Adrenal gland (tissue), 12 donors: ENCODE measurements around the gene CES5A. TPM values are rescaled to one million over a fixed set of nuclear protein-coding genes. Genes with fewer than 3 reads are reported as not detected.

Experiments
- DNase-seq, 7 donors: peaks; one replicate each; pipeline ENCODE4 v3.0.0-alpha.2; 2019 to 2020
- H3K27ac ChIP-seq, 5 donors: fragments of 200-600 bp; sonication (generic) in 4 of 5; 1 replicate in 3 of 5; 2 replicates in 2 of 5; pipeline versions ENCODE4 v1.5.1 to v1.8.0; 2016 to 2020; ENCODE audit warnings: mild to moderate bottlenecking in 1 of 5
- H3K27me3 ChIP-seq: fragments of 200-600 bp; 2 replicates; pipeline ENCODE4 v1.8.0; 2021
- H3K36me3 ChIP-seq, 2 donors: fragments of 200-600 bp; replicated peaks in 1 of 2; 1 replicate in 1 of 2; 2 replicates in 1 of 2; pipeline versions ENCODE4 v1.5.1 to v1.8.0; 2018 to 2022
- H3K4me1 ChIP-seq, 2 donors: fragments of 200-600 bp; replicated peaks in 1 of 2; 1 replicate in 1 of 2; 2 replicates in 1 of 2; pipeline versions ENCODE4 v1.5.1 to v1.8.0; 2018 to 2021
- H3K4me3 ChIP-seq, 4 donors: fragments of 200-600 bp; sonication (generic) in 3 of 4; one replicate each; pipeline ENCODE4 v1.5.1; 2016 to 2018
- H3K9me3 ChIP-seq, 3 donors: fragments of 200-600 bp; sonication (generic) in 1 of 3; replicated peaks in 1 of 3; 1 replicate in 2 of 3; 2 replicates in 1 of 3; pipeline versions ENCODE4 v1.5.1 to v1.8.0; 2016 to 2021
- POLR2A ChIP-seq, 2 donors: fragments of 450-650 bp; IDR thresholded peaks; one replicate each; pipeline ENCODE4 v1.6.1; 2017; ENCODE audit warnings: antibody characterized with exemption in 2 of 2, mild to moderate bottlenecking in 2 of 2, moderate library complexity in 1 of 2
- WGBS, 4 donors: extraction: QIAGEN DNeasy Blood & Tissue Kit in 2 of 4; methylation state at CpG; one replicate each; pipeline versions ENCODE4 v1.1.5 to v1.1.7; 2013 to 2017; 5-methylcytosine and 5-hydroxymethylcytosine counted together
- intact Hi-C, 2 donors: fragments of 100-400 bp; cut with DNase I; formaldehyde crosslinking; loops; one replicate each; pipeline versions ENCODE4 v1.14.1 to v1.15.0; 2022 to 2023
- polyA plus RNA-seq, 3 donors: library from polyadenylated mRNA; stranded (reverse); fragments of 200-250 nt in 2 of 3; fragments of 350-450 nt in 1 of 3; fragmentation: Illumina TruSeq in 1 of 3; extraction: RNeasy Lipid Tissue Mini Kit (QIAGEN cat#74804) in 1 of 3; gene quantifications; one replicate each; pipeline ENCODE4 v1.2.3, GENCODE V29; 2013 to 2014
- total RNA-seq, 9 donors: library from RNA; depleted of rRNA in 4 of 9; stranded (reverse); fragments of >200 nt in 4 of 9; fragments of 120-200 nt in 1 of 9; fragmentation: NEBNext Ultra II Directional in 1 of 9; extraction: Animal tissue kit (Norgen Biotek cat#: 25700) in 1 of 9; gene quantifications; one replicate each; pipeline versions ENCODE4 v1.1.0 to v1.2.4, GENCODE V29; 2013 to 2023
- TF ChIP-seq, protein P1 (sequence below), 6 experiments: fragments of 450-650 bp in 4 of 6; fragments of 200-600 bp in 2 of 6; sonication (generic) in 1 of 6; IDR thresholded peaks; 1 replicate in 5 of 6; 2 replicates in 1 of 6; pipeline versions ENCODE4 v1.5.1 to v1.8.0; 2016 to 2021; ENCODE audit warnings: antibody characterized with exemption in 6 of 6, mild to moderate bottlenecking in 2 of 6, moderate library complexity in 1 of 6
- donor health status: healthy with polysubstance abuse.
- donor health status: Bipolar disorder and iron deficiency.
- donor health status: DM: yes; HTN: yes; CAD: no.
- donor health status: DM: no; HTN: no; CAD: no.
- donor health status: DM: no; HTN: no; CAD: no.
- donor health status: DM: yes; HTN: yes; CAD: no.

CES5A gene
- total and polyA plus RNA-seq, 12 donors: 0.07 to 0.67 (median 0.43) TPM; not detected in 8

DNA sequence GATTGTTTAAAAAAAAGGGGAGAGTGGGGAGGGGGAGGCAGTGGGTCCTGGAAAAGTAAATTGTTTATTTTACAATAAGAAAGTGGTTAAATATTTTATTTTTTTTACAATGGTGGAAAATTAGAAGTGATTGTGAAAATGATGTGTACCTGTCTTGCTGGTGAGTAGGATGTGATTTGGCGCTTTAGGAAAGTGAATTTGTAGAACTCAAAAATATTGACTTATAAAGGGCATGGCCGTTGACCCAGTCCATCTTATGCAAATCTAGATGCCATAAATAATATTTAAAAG, 32.1 kb downstream of the CES5A start:
- Histone ChIP-seq H3K9me3 (no peaks in the 10 kb centered on the region), H3K4me3 (no peak overlapping the region), H3K27ac (no peak overlapping the region), H3K4me1 (no peaks in the 10 kb centered on the region), H3K27me3 (peaks cover 11% of the 10 kb centered on the region), H3K36me3 (no peaks in the 10 kb centered on the region)
- 35 to 46% (median 38%) methylated on average over 2 of the region's 2 CpGs for WGBS, 4 donors
- TF ChIP-seq, protein P1, sequence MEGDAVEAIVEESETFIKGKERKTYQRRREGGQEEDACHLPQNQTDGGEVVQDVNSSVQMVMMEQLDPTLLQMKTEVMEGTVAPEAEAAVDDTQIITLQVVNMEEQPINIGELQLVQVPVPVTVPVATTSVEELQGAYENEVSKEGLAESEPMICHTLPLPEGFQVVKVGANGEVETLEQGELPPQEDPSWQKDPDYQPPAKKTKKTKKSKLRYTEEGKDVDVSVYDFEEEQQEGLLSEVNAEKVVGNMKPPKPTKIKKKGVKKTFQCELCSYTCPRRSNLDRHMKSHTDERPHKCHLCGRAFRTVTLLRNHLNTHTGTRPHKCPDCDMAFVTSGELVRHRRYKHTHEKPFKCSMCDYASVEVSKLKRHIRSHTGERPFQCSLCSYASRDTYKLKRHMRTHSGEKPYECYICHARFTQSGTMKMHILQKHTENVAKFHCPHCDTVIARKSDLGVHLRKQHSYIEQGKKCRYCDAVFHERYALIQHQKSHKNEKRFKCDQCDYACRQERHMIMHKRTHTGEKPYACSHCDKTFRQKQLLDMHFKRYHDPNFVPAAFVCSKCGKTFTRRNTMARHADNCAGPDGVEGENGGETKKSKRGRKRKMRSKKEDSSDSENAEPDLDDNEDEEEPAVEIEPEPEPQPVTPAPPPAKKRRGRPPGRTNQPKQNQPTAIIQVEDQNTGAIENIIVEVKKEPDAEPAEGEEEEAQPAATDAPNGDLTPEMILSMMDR (IDR thresholded peaks at IDR 0.05): no peak
- TF ChIP-seq POLR2A (IDR thresholded peaks at IDR 0.05): no peak
- no peak for DNase-seq
- intact Hi-C loops: loop anchor here in 1 of 2 donors (5.0 kb wide), 1 partner anchor 131 kb away; no protein-coding TSS in a partner anchor

DNA sequence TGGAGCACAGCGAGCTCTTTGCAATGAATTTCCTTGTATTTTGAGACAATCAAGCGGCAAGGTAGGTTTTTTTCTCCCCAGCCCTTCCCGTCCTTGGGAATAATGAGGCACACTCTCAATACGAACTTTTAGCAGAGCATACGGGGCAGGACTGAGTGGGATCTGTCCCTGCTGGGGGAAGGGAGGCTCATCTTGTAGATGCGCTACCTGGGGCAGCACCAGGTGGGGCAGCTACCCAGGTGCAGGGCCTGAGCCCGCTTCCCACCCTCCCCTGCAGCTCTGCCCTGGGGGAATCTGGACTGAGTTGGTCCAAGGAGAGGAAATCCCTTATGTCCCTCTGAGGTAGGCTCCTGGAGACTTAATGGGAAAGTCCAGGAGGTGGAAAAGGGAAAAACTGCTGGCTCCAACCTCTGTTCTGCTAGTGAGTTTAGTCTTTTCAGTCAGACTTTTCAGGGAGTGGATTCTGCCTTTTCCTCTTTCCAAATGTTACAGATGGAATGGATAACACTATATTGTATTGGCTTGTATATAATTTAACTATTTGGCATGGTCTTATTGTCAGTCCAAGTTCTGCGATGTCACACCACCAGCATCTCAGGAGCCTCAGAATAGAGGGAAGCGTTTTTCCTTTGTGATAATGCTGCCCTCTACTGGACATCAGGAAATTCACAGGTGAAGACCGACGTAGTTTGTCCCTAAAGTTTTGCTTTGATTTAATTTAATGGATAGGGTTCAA, 32.6 kb downstream of the CES5A start:
- Histone ChIP-seq H3K9me3 (no peaks in the 10 kb centered on the region), H3K4me3 (no peak overlapping the region), H3K27ac (no peak overlapping the region), H3K36me3 (no peaks in the 10 kb centered on the region), H3K27me3 (peaks cover 11% of the 10 kb centered on the region), H3K4me1 (no peaks in the 10 kb centered on the region)
- peak in 6 of 7 donors; percentile 19 to 56 (median 31) for DNase-seq
- 22 to 35% (median 32%) methylated on average over 9 to 11 of the region's 11 CpGs for WGBS, 4 donors
- intact Hi-C loops: loop anchor here in 1 of 2 donors (5.0 kb wide), 1 partner anchor 130 kb away; no protein-coding TSS in a partner anchor
- TF ChIP-seq, protein P1 (IDR thresholded peaks at IDR 0.05): peak; percentile 63 to 87 (median 82)
- TF ChIP-seq POLR2A (IDR thresholded peaks at IDR 0.05): no peak

DNA sequence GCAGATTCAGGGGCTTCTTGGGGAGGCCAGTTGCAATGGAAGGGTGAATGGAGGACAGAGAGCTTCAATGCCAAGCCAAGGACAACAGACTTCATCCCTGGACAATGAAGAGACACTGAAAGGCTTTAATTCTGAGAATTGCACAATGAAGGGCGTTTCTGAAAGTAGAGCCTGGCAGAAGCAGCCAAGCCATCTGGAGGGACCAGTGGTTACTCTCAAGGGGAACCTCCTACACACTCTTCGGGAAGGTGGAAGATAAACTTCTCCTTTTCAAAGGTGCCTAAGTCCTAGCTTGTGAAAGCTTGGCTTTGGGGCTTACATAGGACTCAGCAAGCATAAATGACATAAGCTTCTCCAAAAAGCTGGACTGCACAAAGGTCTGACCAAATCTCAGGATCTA, 36.1 kb downstream of the CES5A start:
- TF ChIP-seq, protein P1 (IDR thresholded peaks at IDR 0.05): no peak
- no peak for TF ChIP-seq POLR2A (IDR thresholded peaks at IDR 0.05)
- no peak overlapping the region for H3K27ac ChIP-seq
- no peaks in the 10 kb centered on the region for H3K36me3 ChIP-seq
- no peaks in the 10 kb centered on the region for H3K27me3 ChIP-seq
- no peaks in the 10 kb centered on the region for H3K9me3 ChIP-seq
- no peak for DNase-seq
- no peak overlapping the region for H3K4me3 ChIP-seq
- peaks cover 7 to 10% of the 10 kb centered on the region in 2 donors for H3K4me1 ChIP-seq
- WGBS, 4 donors: 41 to 56% (median 48%) methylated on average over 2 of the region's 2 CpGs
- intact Hi-C loops: loop anchor here in 1 of 2 donors (5.0 kb wide), 1 partner anchor 377 kb away; no protein-coding TSS in a partner anchor

DNA sequence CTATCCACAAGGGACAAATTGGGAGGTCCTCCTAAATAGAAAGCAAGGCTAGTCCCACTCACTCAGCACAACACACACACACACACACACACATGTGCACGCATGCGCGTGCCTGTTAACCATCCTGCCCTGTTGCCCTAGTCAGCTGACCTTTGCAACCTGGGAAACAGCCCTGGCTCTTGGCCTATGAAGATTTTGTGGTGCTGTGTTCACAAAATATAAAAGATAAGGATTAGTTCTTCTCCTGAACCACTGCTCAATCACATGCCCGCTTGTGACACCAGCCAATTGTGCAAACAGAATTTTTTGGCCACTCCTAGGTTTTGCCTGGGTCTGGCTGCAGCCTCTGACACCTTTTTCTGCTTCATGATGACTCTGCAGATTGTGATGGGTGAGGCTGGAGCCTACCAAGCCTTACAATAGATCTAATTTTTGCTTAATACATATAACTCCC, 39.0 kb downstream of the CES5A start:
- no peak overlapping the region for H3K4me3 ChIP-seq
- peak overlapping the region in 2 of 5 donors; percentile 19 to 63 for H3K27ac ChIP-seq
- intact Hi-C loops: loop anchor here in 1 of 2 donors (5.0 kb wide), 1 partner anchor 374 kb away; no protein-coding TSS in a partner anchor
- peak in 6 of 7 donors; percentile 15 to 59 (median 40) for DNase-seq
- H3K36me3 ChIP-seq: no peaks in the 10 kb centered on the region
- TF ChIP-seq, protein P1 (IDR thresholded peaks at IDR 0.05): no peak
- H3K27me3 ChIP-seq: no peaks in the 10 kb centered on the region
- peaks cover 7 to 10% of the 10 kb centered on the region in 2 donors for H3K4me1 ChIP-seq
- 64 to 86% (median 80%) methylated on average over 4 of the region's 4 CpGs for WGBS, 4 donors
- H3K9me3 ChIP-seq: no peaks in the 10 kb centered on the region
